Neural cell (in vitro differentiated cells): ENCODE measurements around the gene KRTAP1-5. TPM values are rescaled to one million over a fixed set of nuclear protein-coding genes. Genes with fewer than 3 reads are reported as not detected.

Source experiments
- H2AFZ ChIP-seq: fragments of 200-600, 300-800 bp; sonication (generic), shearing (Covaris generic); 2 replicates; pipeline ENCODE4 v1.6.0; 2014; ENCODE audit warnings: low read depth, mild to moderate bottlenecking, antibody characterized with exemption, low read length, moderate library complexity
- H3F3A ChIP-seq: fragments of 200-600 bp; shearing (Covaris generic); 2 replicates; pipeline ENCODE4 v1.6.1; 2016; ENCODE audit warnings: mild to moderate bottlenecking, moderate library complexity, mixed read lengths, antibody characterized with exemption, low read length; ENCODE audit not compliant: insufficient read depth, poor library complexity, severe bottlenecking
- H3K27ac ChIP-seq: fragments of 200-600, 300-800 bp; sonication (generic), shearing (Covaris generic); 2 replicates; pipeline ENCODE4 v1.5.1; 2014; ENCODE audit warnings: mild to moderate bottlenecking, low read length, moderate library complexity
- H3K27me3 ChIP-seq: fragments of 300-800, 200-600 bp; sonication (generic), shearing (Covaris generic); 2 replicates; pipeline ENCODE4 v1.6.0; 2014; ENCODE audit warnings: mild to moderate bottlenecking, low read depth, low read length, moderate library complexity; ENCODE audit not compliant: insufficient read depth
- H3K36me3 ChIP-seq: fragments of 300-800, 200-600 bp; sonication (generic), shearing (Covaris generic); 2 replicates; pipeline ENCODE4 v1.5.1; 2014; ENCODE audit warnings: mild to moderate bottlenecking, antibody characterized with exemption, low read length, moderate library complexity; ENCODE audit not compliant: insufficient read depth
- H3K4me2 ChIP-seq: fragments of 300-800, 200-600 bp; sonication (generic), shearing (Covaris generic); 2 replicates; pipeline ENCODE4 v1.6.0; 2014; ENCODE audit warnings: mild to moderate bottlenecking, low read length
- H3K4me3 ChIP-seq: fragments of 300-800, 200-600 bp; sonication (generic), shearing (Covaris generic); 2 replicates; pipeline ENCODE4 v1.5.1; 2014; ENCODE audit warnings: mild to moderate bottlenecking, low read length, moderate library complexity
- H3K79me2 ChIP-seq: fragments of 200-600 bp; shearing (Covaris generic); replicated peaks from 2 replicates; pipeline ENCODE4 v1.6.0; 2014; ENCODE audit warnings: mild to moderate bottlenecking, low read length, moderate library complexity; ENCODE audit not compliant: insufficient read depth
- H3K9ac ChIP-seq: fragments of 300-800, 200-600 bp; sonication (generic), shearing (Covaris generic); 2 replicates; pipeline ENCODE4 v1.6.1; 2016; ENCODE audit warnings: mild to moderate bottlenecking, low read length, mixed read lengths
- H3K9me2 ChIP-seq: fragments of 200-600 bp; shearing (Covaris generic); 2 replicates; pipeline ENCODE4 v1.6.1; 2016; ENCODE audit warnings: mild to moderate bottlenecking, low read length, mixed read lengths; ENCODE audit not compliant: insufficient read depth
- H3K9me3 ChIP-seq: fragments of 200-600, 300-800 bp; sonication (generic), shearing (Covaris generic); 2 replicates; pipeline ENCODE4 v1.6.1; 2016; ENCODE audit warnings: mild to moderate bottlenecking, mixed run types, low read length, moderate library complexity, mixed read lengths
- H4K20me1 ChIP-seq: fragments of 200-600 bp; shearing (Covaris generic); 2 replicates; pipeline ENCODE4 v1.6.1; 2016; ENCODE audit warnings: mild to moderate bottlenecking, mixed run types; ENCODE audit not compliant: insufficient read depth
- CTCF ChIP-seq: fragments of 450-650 bp; IDR thresholded peaks from 2 replicates; pipeline ENCODE4 v1.5.1; 2014; ENCODE audit warnings: antibody characterized with exemption, mild to moderate bottlenecking, moderate library complexity; ENCODE audit not compliant: poor library complexity, severe bottlenecking
- EP300 ChIP-seq: fragments of 450-650 bp; conservative IDR thresholded peaks from 2 replicates; pipeline ENCODE4 v1.6.1; 2014; ENCODE audit warnings: antibody characterized with exemption, mild to moderate bottlenecking, moderate library complexity; ENCODE audit not compliant: poor library complexity, severe bottlenecking
- EZH2 ChIP-seq: fragments of 200-600, 300-800 bp; shearing (Covaris generic), sonication (generic); IDR thresholded peaks from 2 replicates; pipeline ENCODE4 v1.6.1; 2014; ENCODE audit warnings: antibody characterized with exemption, low read length, borderline replicate concordance, mild to moderate bottlenecking; ENCODE audit not compliant: insufficient read depth, poor library complexity, severe bottlenecking
- MXI1 ChIP-seq: fragments of 450-650 bp; conservative IDR thresholded peaks from 2 replicates; pipeline ENCODE4 v1.6.1; 2014; ENCODE audit warnings: antibody characterized with exemption, mild to moderate bottlenecking; ENCODE audit not compliant: poor library complexity, severe bottlenecking
- POLR2AphosphoS5 ChIP-seq: IDR thresholded peaks from 2 replicates; pipeline ENCODE4 v1.6.1; 2012
- RAD21 ChIP-seq: fragments of 450-650 bp; conservative IDR thresholded peaks from 2 replicates; pipeline ENCODE4 v1.6.1; 2014; ENCODE audit warnings: antibody characterized with exemption, mild to moderate bottlenecking, moderate library complexity
- SMC3 ChIP-seq: fragments of 450-650 bp; conservative IDR thresholded peaks from 2 replicates; pipeline ENCODE4 v1.6.1; 2014; ENCODE audit warnings: antibody characterized with exemption, mild to moderate bottlenecking, moderate library complexity; ENCODE audit not compliant: poor library complexity
- TAF1 ChIP-seq: IDR thresholded peaks from 2 replicates; pipeline ENCODE4 v1.6.1; 2012; ENCODE audit warnings: low read depth
- polyA plus RNA-seq: library from polyadenylated mRNA; depleted of rRNA; stranded (reverse); fragments of >200 nt; gene quantifications from 2 replicates; pipeline ENCODE4 v1.2.3, GENCODE V29; 2014
- TF ChIP-seq, protein P1 (sequence below): IDR thresholded peaks from 2 replicates; pipeline ENCODE4 v1.6.1; 2012; ENCODE audit warnings: borderline replicate concordance

KRTAP1-5 gene
- polyA plus RNA-seq, 1 donor from 2014 or later = not detected

- Histone ChIP-seq H3K79me2 (no peaks in the 10 kb centered on the region), H3K4me2 (no peak overlapping the region), H3K27ac (no peak overlapping the region), H3K9ac (no peak overlapping the region), H3K4me3 (no peak overlapping the region), H2AFZ (no peak overlapping the region), H3F3A (no peaks in the 10 kb centered on the region), H3K9me3 (no peaks in the 10 kb centered on the region), H4K20me1 (no peaks in the 10 kb centered on the region), H3K9me2 (no peaks in the 10 kb centered on the region), H3K27me3 (no peaks in the 10 kb centered on the region), H3K36me3 (no peaks in the 10 kb centered on the region)
- TF ChIP-seq EZH2 (no peak), POLR2AphosphoS5 (no peak), EP300 (no peak), SMC3 (no peak), TAF1 (no peak), MXI1 (no peak), CTCF (no peak), RAD21 (no peak)
These were observed 37.3 kb upstream of the KRTAP1-5 start for GRCh38 chr17:41064301-41064700.

DNA sequence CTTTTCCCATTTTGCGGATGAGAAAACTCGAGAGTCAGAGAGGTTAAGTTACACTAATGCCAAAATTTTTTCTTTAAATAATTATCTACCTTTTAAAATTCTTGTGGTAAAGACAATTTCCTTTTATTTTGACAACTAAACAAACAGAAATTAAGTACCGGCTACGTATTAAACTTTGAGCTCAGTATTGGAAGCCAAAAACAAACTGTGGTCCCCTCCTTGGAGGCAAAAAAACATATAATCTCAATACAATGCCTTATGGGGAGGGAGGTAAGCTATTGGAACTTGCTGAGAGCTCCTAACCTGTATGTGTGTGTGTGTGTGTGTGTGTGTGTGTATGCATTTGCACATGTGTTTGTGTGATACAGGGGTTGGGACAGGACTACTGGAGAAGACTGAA lies 36.4 kb upstream of the KRTAP1-5 start:
- H3K4me2 ChIP-seq = no peak overlapping the region

More for the DNA sequence above, 36.4 kb upstream of the KRTAP1-5 start:
- no peaks in the 10 kb centered on the region for H3K27me3 ChIP-seq
- no peak overlapping the region for H2AFZ ChIP-seq
- no peak overlapping the region for H3K27ac ChIP-seq
- no peaks in the 10 kb centered on the region for H3K36me3 ChIP-seq
- no peaks in the 10 kb centered on the region for H3F3A ChIP-seq
- no peaks in the 10 kb centered on the region for H4K20me1 ChIP-seq
- no peaks in the 10 kb centered on the region for H3K9me2 ChIP-seq
- no peak overlapping the region for H3K9ac ChIP-seq
- TF ChIP-seq TAF1 = no peak
- TF ChIP-seq POLR2AphosphoS5 = no peak
- TF ChIP-seq RAD21 = no peak
- no peak for TF ChIP-seq MXI1
- no peak for TF ChIP-seq EZH2
- TF ChIP-seq, protein P1, sequence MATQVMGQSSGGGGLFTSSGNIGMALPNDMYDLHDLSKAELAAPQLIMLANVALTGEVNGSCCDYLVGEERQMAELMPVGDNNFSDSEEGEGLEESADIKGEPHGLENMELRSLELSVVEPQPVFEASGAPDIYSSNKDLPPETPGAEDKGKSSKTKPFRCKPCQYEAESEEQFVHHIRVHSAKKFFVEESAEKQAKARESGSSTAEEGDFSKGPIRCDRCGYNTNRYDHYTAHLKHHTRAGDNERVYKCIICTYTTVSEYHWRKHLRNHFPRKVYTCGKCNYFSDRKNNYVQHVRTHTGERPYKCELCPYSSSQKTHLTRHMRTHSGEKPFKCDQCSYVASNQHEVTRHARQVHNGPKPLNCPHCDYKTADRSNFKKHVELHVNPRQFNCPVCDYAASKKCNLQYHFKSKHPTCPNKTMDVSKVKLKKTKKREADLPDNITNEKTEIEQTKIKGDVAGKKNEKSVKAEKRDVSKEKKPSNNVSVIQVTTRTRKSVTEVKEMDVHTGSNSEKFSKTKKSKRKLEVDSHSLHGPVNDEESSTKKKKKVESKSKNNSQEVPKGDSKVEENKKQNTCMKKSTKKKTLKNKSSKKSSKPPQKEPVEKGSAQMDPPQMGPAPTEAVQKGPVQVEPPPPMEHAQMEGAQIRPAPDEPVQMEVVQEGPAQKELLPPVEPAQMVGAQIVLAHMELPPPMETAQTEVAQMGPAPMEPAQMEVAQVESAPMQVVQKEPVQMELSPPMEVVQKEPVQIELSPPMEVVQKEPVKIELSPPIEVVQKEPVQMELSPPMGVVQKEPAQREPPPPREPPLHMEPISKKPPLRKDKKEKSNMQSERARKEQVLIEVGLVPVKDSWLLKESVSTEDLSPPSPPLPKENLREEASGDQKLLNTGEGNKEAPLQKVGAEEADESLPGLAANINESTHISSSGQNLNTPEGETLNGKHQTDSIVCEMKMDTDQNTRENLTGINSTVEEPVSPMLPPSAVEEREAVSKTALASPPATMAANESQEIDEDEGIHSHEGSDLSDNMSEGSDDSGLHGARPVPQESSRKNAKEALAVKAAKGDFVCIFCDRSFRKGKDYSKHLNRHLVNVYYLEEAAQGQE = no peak
- TF ChIP-seq SMC3 = no peak
- no peak for TF ChIP-seq CTCF
- no peak for TF ChIP-seq EP300
- no peaks in the 10 kb centered on the region for H3K79me2 ChIP-seq
- H3K4me3 ChIP-seq = no peak overlapping the region
- no peaks in the 10 kb centered on the region for H3K9me3 ChIP-seq
